GM23248 (cell line): Measurements from ENCODE around the gene AKR1D1.

Source experiments
- EZH2 ChIP-seq: fragments of 200-600 bp; sonication (generic); IDR thresholded peaks from 2 replicates; pipeline ENCODE4 v1.6.1; 2018; ENCODE audit warnings: antibody characterized with exemption, mild to moderate bottlenecking; ENCODE audit not compliant: insufficient read depth, poor library complexity, severe bottlenecking
- EZH2phosphoT487 ChIP-seq: fragments of 200-600 bp; sonication (generic); IDR thresholded peaks from 2 replicates; pipeline ENCODE4 v1.6.1; 2018; ENCODE audit warnings: antibody characterized with exemption, moderate library complexity, mild to moderate bottlenecking, low read depth; ENCODE audit not compliant: insufficient read depth

DNA sequence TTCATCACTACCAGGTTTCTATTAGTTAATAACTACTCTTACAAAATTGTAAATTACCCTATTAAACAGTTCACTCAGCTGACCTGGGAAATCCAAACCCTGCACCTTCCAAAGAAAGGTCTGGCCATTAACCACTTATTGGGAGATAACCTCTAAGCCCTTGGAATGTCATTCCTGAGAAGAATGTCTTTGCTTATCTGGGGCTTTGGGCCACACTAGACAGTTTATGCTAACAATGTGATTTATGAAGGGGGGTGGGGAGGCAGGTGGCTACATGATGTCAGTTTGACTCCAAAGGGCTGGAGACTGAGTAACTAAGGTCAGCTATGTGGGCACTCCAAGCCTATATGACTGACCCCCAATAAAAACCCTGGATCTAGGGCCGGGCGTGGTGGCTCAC lies 50.7 kb downstream of the AKR1D1 start:
- TF ChIP-seq EZH2 (no peak), EZH2phosphoT487 (no peak)
